IPS-NIHi7 (cell line): ENCODE results near the gene PTBP3.
"Not testable (repeated sequence)": the region's sequence is repeated elsewhere in the genome, so short reads cannot be mapped to it uniquely, and the experiment has no call there.

ENCODE experiments used
- DNase-seq: peaks from one replicate; pipeline ENCODE4 v3.0.0; 2012; ENCODE audit warnings: mixed read lengths; ENCODE audit errors: extremely low spot score

The PTBP3 gene

GRCh38 chr9:112322701-112323377, 10.6 kb downstream of the PTBP3 start:
- DNase-seq: no peak

GRCh38 chr9:112316258-112316943, 17.0 kb downstream of the PTBP3 start:
- no peak for DNase-seq

- no peak for DNase-seq
Observed at GRCh38 chr9:112315331-112316257, 17.8 kb downstream of the PTBP3 start.

GRCh38 chr9:112312139-112312538, 21.3 kb downstream of the PTBP3 start:
- no peak for DNase-seq

- DNase-seq: no peak
Observed at GRCh38 chr9:112311497-112311896, 21.9 kb downstream of the PTBP3 start.

GRCh38 chr9:112310826-112311225, 22.6 kb downstream of the PTBP3 start:
- no peak for DNase-seq

- peak; percentile 17 for DNase-seq
Observed at GRCh38 chr9:112308588-112308987, 24.8 kb downstream of the PTBP3 start.

GRCh38 chr9:112301420-112301819, 32.0 kb downstream of the PTBP3 start:
- no peak for DNase-seq

- DNase-seq: no peak
Observed at GRCh38 chr9:112299514-112299913, 33.9 kb downstream of the PTBP3 start.

GRCh38 chr9:112296929-112297328, 36.5 kb downstream of the PTBP3 start:
- no peak for DNase-seq

- no peak for DNase-seq
Observed at GRCh38 chr9:112295174-112295573, 38.2 kb downstream of the PTBP3 start.

- no peak for DNase-seq
Observed at GRCh38 chr9:112288029-112288428, 45.4 kb downstream of the PTBP3 start.

- DNase-seq: no peak
Observed at GRCh38 chr9:112286926-112287325, 46.5 kb downstream of the PTBP3 start.

GRCh38 chr9:112285056-112285455, 48.4 kb downstream of the PTBP3 start:
- no peak for DNase-seq

- no peak for DNase-seq
Observed at GRCh38 chr9:112283582-112284253, 49.7 kb downstream of the PTBP3 start.

- not testable (repeated sequence) for DNase-seq
Observed at GRCh38 chr9:112282841-112283240, 50.6 kb downstream of the PTBP3 start.

- no peak for DNase-seq
Observed at GRCh38 chr9:112280904-112281303, 52.5 kb downstream of the PTBP3 start.

- DNase-seq: no peak
Observed at GRCh38 chr9:112279501-112279900, 53.9 kb downstream of the PTBP3 start.

GRCh38 chr9:112278152-112278551, 55.3 kb downstream of the PTBP3 start:
- DNase-seq: no peak

- DNase-seq: no peak
Observed at GRCh38 chr9:112274600-112274999, 58.8 kb downstream of the PTBP3 start.

- DNase-seq: no peak
Observed at GRCh38 chr9:112273876-112274275, 59.5 kb downstream of the PTBP3 start.
